ENCODE measurements around the gene PCCB.
"Not testable (repeated sequence)": the region's sequence is repeated elsewhere in the genome, so short reads cannot be mapped to it uniquely, and the experiment has no call there.

PCCB gene

GRCh38 chr3:136311261-136311660 lies 61.1 kb downstream of the PCCB start:
- H3K27ac ChIP-seq, result no peak overlapping the region
- DNase-seq (ENCODE audit: low read depth, low spot score), result no peak

- DNase-seq (ENCODE audit: low read depth, low spot score), result no peak
- no peak overlapping the region for H3K27ac ChIP-seq
These were observed 61.8 kb downstream of the PCCB start for GRCh38 chr3:136311968-136312367.

GRCh38 chr3:136326316-136326715 lies 76.2 kb downstream of the PCCB start:
- no peak for DNase-seq (ENCODE audit: low read depth, low spot score)
- H3K27ac ChIP-seq, result no peak overlapping the region

GRCh38 chr3:136327671-136328070 lies 77.5 kb downstream of the PCCB start:
- DNase-seq (ENCODE audit: low read depth, low spot score), result no peak
- no peak overlapping the region for H3K27ac ChIP-seq

- no peak overlapping the region for H3K27ac ChIP-seq
- DNase-seq (ENCODE audit: low read depth, low spot score), result no peak
These were observed 79.5 kb downstream of the PCCB start for GRCh38 chr3:136329593-136329992.

- DNase-seq (ENCODE audit: low read depth, low spot score), result no peak
- no peak overlapping the region for H3K27ac ChIP-seq
These were observed 80.8 kb downstream of the PCCB start for GRCh38 chr3:136330900-136331299.

- no peak overlapping the region for H3K27ac ChIP-seq
- DNase-seq (ENCODE audit: low read depth, low spot score), result no peak
These were observed 82.2 kb downstream of the PCCB start for GRCh38 chr3:136332302-136332701.

GRCh38 chr3:136332776-136333175 lies 82.6 kb downstream of the PCCB start:
- H3K27ac ChIP-seq, result no peak overlapping the region
- no peak for DNase-seq (ENCODE audit: low read depth, low spot score)

- DNase-seq (ENCODE audit: low read depth, low spot score), result no peak
- H3K27ac ChIP-seq, result no peak overlapping the region
These were observed 84.1 kb downstream of the PCCB start for GRCh38 chr3:136334209-136334608.

GRCh38 chr3:136334726-136335125 lies 84.6 kb downstream of the PCCB start:
- not testable (repeated sequence) for H3K27ac ChIP-seq; DNase-seq (ENCODE audit: low read depth, low spot score)

GRCh38 chr3:136336329-136337100 lies 86.4 kb downstream of the PCCB start:
- no peak overlapping the region for H3K27ac ChIP-seq
- no peak for DNase-seq (ENCODE audit: low read depth, low spot score)

GRCh38 chr3:136343446-136343845 lies 93.3 kb downstream of the PCCB start:
- peak; percentile 8 for DNase-seq (ENCODE audit: low read depth, low spot score)
- no peak overlapping the region for H3K27ac ChIP-seq

GRCh38 chr3:136343873-136344555 lies 93.9 kb downstream of the PCCB start:
- peak; percentile 73 for DNase-seq (ENCODE audit: low read depth, low spot score)
- no peak overlapping the region for H3K27ac ChIP-seq

- no peak overlapping the region for H3K27ac ChIP-seq
- no peak for DNase-seq (ENCODE audit: low read depth, low spot score)
These were observed 96.3 kb downstream of the PCCB start for GRCh38 chr3:136346486-136346885.

GRCh38 chr3:136350132-136350531 lies 100.0 kb downstream of the PCCB start:
- peak; percentile 44 for DNase-seq (ENCODE audit: low read depth, low spot score)
- peak overlapping the region; percentile 23 for H3K27ac ChIP-seq

GRCh38 chr3:136350557-136350956 lies 100.4 kb downstream of the PCCB start:
- H3K27ac ChIP-seq, result peak overlapping the region; percentile 23

GRCh38 chr3:136351351-136351750 lies 101.2 kb downstream of the PCCB start:
- H3K27ac ChIP-seq, result no peak overlapping the region
- no peak for DNase-seq (ENCODE audit: low read depth, low spot score)

More at GRCh38 chr3:136350557-136350956, 100.4 kb downstream of the PCCB start:
- DNase-seq (ENCODE audit: low read depth, low spot score), result no peak

GRCh38 chr3:136351905-136352304 lies 101.8 kb downstream of the PCCB start:
- H3K27ac ChIP-seq, result no peak overlapping the region
- DNase-seq (ENCODE audit: low read depth, low spot score), result no peak

GRCh38 chr3:136353461-136353860 lies 103.3 kb downstream of the PCCB start:
- no peak for DNase-seq (ENCODE audit: low read depth, low spot score)
- H3K27ac ChIP-seq, result no peak overlapping the region

- DNase-seq (ENCODE audit: low read depth, low spot score), result no peak
- H3K27ac ChIP-seq, result no peak overlapping the region
These were observed 116.1 kb downstream of the PCCB start for GRCh38 chr3:136366289-136366688.

GRCh38 chr3:136375800-136376199 lies 125.7 kb downstream of the PCCB start:
- not testable (repeated sequence) for H3K27ac ChIP-seq; DNase-seq (ENCODE audit: low read depth, low spot score)

GRCh38 chr3:136377508-136377907 lies 127.4 kb downstream of the PCCB start:
- no peak for DNase-seq (ENCODE audit: low read depth, low spot score)
- H3K27ac ChIP-seq, result no peak overlapping the region

Data from epithelial cell of prostate (primary cell).